Fibroblast of the conjunctiva (primary cell): ENCODE measurements around the gene TBC1D24.

ENCODE experiments used
- DNase-seq: peaks from one replicate; pipeline ENCODE4 v3.0.0-alpha.2; 2010; ENCODE audit warnings: low read depth

Gene TBC1D24

DNA sequence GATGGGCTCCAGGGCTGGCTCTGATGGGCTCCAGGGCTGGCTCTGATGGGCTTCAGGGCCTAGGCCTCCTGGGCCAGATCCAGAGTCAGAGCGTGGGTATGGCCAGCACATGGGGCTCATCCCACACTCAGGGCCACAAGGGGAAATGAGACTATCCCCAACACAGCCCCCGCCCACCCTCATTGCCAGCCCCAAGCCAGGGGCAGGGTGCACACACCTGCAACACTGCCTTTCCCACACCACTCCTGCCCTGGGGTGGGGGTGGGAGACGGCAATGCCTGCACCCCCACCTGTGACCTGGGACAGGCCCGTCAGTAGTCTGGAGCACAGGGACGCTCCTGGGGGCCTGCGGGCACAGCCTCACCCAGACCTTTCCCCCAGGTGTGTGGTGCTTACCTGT is 24.5 kb downstream of the TBC1D24 start:
- DNase-seq, result no peak

DNA sequence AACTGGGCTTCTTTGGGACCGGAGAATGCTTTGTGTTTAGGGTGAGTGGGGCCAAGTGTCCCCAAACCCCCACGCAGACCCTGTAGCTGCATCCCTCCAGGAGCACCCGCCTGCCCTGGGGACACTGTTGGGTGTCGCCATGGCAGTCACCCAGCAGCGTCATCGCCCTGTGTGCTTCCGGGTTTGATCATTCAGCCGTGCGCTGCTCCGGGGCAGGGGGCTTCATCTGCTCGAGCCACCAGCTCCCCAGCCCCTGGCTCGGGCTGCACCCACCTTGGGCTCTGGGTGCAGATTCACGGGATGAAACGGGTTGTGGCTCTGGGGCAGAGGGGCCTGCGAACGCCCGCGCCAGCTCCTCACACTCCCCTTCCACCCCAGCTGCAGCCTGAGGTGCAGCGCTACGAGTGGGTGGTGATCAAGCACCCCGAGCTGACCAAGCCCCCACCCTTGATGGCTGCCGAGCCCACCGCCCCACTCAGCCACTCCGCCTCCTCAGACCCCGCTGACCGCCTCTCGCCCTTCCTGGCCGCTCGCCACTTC is 25.0 kb downstream of the TBC1D24 start:
- DNase-seq, result no peak

DNA sequence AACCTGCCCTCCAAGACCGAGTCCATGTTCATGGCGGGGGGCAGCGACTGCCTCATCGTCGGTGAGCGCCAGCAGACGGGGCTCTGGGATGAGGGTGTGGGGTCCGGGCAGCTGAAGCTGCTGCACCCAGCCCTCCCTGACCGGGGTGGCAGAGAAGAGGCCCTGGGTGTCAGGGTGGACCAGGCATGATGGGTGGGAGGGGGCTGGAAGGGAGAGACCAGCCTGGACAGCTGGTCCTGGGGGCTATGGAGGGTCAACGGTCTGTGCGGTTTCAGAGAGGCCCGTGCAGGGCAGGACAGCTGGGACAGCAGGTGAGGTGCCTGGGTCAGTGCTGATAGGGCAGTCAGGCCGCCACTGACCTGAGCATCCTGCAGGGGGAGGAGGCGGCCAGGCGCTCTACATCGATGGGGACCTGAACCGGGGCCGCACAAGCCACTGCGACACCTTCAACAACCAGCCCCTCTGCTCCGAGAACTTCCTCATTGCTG is 25.5 kb downstream of the TBC1D24 start:
- DNase-seq, result no peak

DNA sequence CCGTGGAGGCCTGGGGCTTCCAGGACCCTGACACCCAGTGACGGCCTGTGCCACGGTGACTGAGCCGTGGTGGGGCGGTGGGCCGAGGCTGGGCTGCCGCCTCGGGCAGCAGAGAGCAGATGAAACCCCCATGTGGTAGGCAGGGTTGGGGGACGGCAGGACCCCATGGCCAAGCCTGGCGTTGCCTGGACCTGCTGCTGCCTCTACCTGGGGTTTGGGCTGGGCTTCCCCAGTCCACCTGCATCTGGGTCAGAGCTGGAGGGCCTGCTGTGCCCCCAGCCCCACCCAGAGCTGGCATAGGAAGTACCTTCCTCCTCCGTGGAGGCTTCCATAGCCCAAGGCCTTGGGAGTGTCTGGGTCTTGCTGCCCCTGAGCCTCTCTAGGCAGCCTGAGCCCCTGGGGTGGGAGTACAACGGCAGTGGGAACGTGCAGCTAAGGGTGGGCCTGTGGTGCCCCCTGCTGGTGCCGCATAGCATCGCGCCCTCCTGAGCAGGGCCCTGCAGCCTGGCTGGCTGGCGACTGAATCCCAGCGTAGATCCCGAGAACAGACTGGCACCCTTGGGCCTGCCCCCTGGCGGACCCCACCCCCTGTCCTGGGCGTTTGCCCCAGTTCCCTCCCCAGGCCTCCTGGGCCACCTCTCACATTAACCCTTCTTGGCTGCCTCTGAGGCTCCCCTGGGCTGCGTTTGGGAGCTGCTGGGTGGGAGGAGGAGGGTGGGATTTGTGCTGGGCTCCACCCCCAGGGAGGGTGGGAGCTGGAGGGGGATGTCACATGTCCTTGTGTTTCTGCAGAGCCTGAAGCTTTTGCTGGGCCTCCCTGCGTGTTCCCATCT is 26.2 kb downstream of the TBC1D24 start:
- DNase-seq, result peak; percentile 79

DNA sequence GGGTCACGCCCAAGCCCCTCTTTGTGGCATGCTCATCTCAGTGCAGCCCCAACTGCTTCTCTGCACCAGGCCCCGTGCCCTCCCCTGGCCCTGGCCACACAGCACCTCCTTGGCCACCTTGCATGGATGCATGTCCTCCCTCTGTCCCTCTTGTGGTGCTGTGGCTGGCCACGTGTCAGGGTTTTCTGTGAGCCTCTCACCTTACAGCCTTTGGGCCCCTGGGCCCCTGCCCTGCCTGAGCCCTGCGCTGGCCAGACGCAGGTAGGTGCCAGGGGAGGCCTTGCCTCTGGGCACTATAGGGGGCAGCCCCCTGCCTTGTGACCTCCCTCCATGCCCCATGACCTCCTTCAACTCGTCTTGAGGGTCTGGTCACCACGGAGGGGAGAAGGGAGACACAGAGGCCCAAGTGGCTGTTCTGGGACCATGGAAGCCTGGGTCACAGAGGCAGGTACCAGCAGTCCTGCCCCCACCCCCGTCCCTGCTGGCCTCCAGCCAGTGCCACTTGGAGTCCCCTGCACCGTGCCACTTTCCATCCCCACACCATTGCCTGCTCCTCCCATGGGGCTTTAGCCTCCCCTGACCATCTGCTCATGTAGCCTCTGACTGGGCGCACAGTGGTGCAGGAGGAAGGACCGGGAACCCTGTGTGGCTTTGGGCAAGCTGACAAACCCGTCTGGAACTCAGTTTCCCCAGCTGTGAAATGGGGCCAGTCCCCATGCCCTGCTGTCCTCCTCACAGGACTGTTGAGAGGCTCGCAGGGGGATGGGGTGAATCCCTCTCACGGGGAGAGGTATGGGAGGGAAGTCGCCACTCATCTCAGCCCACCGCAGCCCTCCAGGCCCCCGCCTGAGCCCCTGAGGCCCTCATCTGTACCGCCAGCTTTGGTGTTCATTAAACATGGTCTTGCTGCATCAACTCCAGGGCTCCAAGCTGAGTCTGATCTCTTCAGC is 27.3 kb downstream of the TBC1D24 start:
- no peak for DNase-seq

DNA sequence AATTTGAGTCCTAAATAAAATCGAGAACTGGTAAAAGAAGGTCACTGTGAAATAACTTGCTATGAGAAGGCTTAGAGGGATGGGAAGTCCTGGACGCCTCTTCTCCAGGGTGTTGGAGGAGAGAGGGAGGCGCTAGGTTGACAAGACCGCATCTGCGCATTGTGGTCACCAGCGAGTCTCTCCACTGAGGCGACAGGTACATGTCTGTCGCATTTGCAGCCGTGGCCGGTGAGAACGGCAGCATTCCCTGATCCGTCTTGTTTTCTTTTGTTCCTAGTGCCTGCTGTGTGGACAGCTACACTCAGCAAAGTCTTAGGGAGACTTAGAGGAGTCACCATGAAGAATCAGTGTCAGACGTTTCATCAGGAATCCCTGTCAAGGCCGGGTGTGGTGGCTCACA is 30.8 kb downstream of the TBC1D24 start:
- no peak for DNase-seq

DNA sequence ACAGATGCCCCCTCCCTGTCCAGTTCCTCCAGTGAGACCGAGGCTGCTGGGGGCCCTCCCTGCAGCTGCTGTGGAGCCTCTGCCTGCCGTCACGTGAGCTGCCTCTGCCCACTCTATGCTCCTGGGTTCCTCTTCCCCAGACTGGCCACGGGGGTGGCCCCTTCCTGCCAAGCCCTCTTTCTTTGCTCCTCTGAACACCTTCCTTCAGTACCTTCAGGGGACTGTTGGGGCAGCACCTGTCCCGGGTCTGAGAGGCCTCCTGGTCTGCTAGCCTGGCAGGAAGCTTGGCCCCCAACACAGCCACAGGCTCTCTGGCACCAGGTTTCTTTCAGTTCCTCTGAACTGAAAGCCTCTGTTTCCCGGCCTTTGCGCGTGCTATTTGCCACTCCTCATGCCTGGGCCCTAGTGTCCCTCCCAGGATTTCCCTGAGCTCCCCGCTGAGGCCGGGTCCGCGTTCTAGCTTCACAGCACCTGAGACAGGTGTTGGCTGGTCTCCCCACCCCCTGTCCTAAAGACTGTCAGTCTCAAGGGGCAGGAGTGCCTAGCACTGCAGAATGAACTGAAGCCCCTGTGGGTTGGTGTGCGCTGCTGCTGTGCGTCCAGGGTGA is 32.2 kb downstream of the TBC1D24 start:
- DNase-seq, result no peak

DNA sequence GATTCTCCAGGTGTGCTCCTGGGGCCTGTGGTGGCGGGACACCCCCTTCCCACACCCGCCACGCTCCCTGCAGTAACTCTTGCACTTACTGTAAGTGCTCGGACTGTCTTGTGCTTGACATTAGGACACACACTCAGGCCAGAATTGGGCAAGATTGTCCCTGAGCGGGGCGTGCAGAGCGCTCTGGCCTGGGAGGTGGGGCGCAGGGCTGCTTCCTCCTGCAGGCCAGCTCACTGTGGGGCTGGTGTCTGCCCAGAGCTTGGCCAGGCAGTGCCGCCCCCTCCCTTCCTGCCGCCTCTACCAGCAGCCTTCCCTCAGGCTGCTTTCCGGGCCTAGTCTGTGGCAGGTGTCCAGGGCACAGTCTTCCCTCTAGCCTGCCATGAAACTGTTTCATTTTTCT is 32.7 kb downstream of the TBC1D24 start:
- DNase-seq, result no peak

DNA sequence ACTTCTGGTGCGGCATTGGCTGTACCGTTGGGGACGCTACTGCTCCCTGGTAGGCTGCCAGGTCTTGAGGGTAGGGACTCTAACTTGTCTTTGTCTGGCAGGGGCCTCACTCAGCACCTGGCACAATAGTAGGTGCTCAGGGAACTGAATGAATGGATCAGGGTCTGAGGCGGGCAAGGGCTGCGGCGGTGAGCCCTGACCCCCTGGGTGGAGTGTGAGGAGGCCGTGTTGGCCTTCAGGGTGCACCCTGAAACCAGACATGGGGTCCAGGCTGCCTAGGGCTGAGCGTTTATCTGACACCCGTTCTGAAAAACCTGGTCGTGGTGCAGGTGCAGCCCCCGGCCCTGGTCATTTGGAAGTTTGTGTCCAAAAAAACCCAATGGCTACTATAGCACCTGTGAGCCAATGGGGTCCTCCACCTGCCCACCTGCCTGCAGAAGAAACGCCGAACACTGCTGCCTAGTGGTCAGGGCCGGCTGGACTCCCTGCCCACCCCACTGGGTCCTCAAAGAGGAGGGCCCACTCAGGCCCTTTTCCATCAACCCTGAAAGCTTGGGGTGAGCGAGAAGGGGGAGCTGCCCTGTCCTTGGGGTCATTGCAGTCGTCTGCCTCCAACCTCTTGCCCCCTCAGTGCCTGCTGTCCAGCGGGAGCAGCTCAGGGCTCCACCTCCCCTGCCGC is 33.9 kb downstream of the TBC1D24 start:
- no peak for DNase-seq

DNA sequence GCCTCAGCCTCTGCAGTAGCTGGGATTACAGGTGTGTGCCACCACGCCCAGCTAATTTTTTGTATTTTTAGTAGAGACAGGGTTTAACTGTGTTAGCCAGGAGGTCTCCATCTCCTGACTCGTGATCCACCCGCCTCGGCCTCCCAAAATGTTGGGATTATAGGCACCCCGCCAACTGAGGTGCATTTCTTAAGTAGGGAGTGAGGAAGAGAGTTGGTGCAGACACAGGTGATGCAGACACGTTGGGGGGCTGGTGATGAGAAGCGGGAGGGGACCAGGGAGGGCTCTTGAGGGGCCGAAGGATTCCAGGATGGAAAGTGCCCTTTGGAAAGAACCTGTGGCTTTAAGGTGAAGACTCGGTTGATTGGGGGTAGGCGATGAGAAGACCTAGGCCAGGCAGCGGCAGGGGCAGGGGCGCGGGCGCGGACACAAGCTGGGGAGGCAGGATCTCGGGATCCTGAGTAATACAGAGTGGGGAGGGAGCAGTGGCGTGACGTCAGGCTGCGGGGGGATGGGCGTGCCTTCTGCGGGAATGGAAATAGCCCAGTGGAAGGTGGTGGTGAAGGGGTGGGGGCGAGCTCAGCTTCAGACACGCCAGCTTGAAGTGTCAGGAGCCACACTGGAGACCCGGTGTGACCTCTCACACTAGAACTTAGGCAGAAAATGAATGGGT is 36.3 kb downstream of the TBC1D24 start:
- no peak for DNase-seq

DNA sequence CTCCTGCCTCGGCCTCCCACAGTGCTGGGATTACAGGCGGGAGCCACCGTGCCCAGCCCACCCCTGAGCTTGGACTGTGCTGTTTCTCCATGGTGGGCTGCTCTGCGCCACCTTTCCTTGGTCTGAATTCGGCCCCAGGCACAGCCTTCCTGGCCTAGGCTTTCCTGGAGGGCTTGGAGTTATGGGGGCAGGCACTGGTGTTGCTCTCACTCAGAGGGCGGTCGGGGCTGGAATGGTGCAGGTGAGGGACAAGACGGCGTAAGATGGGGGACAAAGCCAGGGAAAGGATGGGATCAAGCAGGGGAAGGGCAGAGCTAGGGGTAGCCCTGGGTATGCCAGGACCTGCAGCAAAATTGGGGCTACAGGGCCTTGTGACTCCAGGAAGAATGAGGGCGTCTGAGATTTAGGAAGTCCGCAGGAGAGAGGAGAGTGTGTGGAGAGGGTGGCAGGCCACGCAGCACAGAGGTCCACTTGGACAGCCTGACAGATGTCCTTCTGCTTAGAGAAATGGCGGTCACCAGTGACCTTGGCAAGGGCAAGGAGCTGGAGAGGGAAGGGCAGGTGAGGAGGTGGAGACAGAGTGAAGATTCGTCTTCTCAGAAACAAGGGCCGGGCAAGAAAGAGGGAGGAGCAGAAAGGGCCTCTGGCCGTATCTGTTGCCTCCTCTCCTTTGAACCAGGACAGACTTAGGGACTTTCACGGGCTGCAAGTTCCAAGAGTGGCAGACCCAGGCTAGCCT is 37.2 kb downstream of the TBC1D24 start:
- no peak for DNase-seq

DNA sequence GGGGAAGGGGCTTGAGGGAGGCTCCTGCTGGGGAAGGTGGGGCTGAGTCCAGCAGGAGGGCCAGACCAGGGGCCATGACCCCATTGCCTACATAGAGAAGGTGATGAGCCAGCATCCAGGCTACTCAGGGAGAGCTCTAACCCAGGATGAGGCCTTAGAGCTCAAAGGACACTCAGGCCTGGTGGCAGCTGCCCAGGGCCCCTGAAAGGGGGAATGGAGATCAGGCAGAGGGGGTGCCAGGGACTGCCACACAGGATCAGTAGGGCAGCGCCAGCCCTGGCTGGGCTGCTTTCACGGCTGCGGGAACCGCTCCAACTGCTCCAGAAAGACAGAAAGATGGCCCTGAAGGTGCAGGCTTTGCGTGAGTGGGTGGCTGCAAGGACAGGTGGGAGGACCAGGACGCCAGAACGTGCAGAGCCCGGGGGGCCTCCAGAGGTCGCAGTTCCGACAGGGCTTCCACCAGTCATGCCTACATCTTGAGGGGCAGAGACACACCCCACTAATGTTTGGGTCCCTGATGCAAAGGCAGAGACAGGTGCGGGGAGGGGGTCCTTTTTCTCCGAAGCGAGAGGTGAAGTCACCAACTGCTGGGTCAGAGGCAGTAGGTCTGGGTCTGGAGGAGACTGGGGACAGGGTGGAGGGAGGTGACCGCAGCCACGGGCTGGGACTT is 37.9 kb downstream of the TBC1D24 start:
- DNase-seq, result no peak

DNA sequence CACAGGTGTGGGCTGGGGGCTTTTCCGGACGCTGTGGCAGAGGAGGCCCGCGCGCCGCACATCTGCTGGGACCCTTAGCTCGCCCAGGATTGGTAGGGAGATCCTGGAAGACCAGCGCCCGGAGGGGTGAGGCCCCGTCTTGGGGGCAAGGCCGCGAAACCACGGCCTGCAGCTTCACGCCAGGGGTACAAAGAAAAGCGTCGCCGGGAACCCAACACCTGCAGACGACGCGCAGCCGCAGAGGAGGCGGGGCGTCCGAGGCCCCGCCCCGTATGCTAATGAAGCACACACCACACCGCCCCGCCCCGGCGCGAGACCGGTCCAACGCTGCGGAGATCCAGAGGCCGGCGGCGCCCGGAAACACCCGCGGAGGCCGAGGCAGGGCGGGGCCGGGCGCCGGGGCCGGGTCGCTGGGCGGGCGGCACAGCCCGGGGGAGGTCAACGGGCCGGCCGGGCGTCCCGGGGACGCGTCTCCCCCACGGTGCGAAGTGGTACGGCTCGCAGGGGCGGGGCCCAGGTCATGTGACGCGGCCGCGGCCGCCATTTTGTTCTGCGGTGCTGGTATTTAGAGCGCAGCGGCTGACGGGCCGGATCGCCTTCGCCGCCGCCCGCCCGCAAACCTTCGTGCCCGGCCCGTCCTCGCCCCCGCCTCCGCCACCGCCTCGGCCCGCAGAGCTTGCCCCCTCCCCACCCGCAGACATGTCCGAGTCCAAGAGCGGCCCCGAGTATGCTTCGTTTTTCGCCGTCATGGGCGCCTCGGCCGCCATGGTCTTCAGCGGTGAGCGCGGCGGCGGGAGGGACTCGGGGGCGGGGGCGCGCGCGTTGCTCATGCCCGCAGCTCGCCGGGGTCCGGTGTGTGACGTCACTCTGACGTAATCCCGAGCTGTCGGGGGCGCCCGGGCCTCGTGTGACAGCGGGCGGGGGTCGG is 38.7 kb downstream of the TBC1D24 start, which contains the start of gene ATP6V0C:
ATP6V0C (plus strand) TSS at position 548 of the 928 bp plus-strand sequence; CDS start at position 700, 152 bp downstream.
- DNase-seq, result peak; percentile 60

DNA sequence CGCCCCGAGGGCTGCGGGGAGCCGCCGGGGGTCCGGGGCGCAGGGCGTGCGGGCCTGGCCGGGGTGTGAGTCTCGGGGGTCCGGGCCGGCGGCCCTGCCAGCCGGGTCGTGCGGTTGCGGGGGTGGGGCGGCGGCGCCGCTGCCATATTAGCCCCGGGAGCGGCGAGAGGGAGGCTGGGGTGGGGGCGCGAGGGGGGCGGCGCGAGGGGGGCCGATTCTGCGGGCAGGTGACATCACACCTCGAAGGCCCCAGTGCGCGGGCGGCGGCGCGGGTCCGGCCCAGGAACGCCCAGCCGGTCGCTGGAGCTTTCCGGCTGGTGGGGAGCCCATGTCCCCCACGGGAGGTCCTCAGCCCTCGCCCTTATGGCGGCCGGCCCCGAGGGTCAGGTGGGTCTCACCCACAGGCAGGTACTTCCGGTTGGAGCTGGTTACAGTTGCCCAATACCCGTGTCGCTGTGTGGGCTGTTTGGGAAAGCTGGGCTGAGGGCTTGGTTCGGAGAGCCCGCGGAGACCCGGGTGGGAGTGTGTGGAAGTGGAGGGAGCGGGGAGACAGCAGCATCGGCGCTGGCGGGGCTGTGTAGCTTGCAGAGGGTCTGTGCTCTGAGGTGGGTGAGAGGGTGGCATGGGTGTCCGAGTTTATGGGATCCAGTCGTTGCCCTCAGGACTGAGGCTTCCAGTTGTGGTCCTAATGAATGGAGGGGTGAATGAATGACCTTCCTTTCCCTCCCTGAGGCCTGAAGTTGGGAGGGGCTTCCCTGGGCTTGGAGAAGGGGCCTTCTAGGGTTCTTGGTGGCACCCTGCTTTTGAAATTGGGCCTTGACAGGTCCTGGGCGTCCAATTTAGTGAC is 39.6 kb downstream of the TBC1D24 start:
- DNase-seq, result no peak

DNA sequence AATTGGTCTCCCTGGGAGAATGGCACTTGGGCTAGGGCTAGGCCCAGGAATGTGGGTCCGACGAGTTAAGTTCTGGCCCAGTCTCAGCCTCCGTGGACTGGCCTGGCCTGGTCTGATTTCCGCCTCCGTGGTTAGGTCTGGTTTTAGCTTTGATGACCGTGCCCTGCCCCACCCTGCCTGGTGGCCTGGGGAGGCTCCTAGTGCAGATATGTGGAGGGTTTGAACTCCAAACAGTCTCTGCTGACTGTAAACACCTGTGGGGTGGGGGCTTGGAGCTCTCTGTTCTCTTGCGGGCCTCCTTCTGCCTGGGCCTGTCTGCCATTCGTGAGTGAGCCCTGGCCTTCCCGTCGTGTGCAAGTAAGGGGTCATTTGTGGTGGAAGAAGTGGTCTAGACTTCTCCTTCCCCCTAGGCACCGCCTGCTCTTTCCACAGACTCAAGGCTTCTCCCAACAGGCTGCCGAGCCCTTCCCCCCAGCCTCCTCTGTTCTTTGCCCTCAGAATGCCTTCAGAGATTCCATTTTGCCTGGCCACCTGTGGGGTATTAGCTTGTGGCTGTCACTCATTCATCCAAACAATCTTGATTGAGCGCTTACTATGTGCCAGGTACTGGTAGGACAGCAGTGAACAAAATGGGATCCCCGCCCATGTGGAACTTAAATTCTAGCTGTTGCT is 40.4 kb downstream of the TBC1D24 start:
- DNase-seq, result no peak

DNA sequence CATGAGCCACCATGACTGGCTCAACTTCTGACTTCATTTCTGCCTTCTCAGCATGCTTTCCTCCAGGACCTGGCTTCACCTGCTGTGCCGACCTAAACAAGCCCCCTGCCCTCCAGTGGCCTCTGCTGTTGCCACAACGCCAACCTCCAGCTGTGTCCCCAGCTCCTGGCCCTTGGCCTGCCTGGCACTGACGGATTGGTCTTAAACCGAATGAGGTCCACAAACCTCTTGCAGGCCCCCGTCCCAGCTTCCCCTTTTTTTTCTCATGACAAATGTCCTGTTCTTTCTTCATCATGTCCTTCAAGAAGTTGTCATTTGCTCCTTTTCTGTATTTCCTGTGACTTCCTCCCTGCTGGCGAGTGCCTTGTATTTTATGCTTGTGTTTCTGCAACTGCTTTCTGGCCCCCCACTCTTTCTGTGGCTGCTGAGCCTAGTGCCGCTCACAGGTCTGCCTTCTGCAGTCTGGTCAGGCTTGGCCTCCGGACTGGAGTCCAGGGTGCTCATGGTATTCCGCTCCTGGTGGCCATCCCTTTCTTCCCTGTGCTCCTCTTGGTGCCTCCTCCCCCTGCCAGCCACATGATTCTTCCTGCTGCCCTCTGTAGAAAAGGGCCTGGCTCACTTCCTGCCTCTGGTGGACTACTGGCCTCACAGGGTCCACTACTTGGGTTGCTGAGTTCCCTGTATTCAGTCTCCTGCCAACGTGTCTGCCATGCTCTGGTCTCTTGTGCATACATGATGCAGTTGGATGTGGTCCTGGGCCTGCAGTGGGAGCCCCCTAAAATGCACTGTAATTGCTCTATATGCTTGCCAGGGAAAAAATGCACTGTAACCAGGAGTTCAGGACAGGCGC is 41.7 kb downstream of the TBC1D24 start:
- DNase-seq, result no peak
